ENCODE data around the gene BGLAP. TPM values are rescaled to one million over a fixed set of nuclear protein-coding genes. Genes with fewer than 3 reads are reported as not detected.

Gene BGLAP
- total RNA-seq, 4 donors from 2014 or later: 0.36 to 3.4 (median 0.69) TPM; not detected in 1

- no peak for DNase-seq (ENCODE audit: low spot score in 2 of 2)
- WGBS, 2 donors: 63 to 64% methylated on average over 2 of the region's 2 CpGs
- intact Hi-C loops (cut with DNase I; ENCODE audit: low total_unique reads): no loop called here
- no peak for TF ChIP-seq POLR2A (IDR thresholded peaks at IDR 0.05)
- TF ChIP-seq, protein P1, sequence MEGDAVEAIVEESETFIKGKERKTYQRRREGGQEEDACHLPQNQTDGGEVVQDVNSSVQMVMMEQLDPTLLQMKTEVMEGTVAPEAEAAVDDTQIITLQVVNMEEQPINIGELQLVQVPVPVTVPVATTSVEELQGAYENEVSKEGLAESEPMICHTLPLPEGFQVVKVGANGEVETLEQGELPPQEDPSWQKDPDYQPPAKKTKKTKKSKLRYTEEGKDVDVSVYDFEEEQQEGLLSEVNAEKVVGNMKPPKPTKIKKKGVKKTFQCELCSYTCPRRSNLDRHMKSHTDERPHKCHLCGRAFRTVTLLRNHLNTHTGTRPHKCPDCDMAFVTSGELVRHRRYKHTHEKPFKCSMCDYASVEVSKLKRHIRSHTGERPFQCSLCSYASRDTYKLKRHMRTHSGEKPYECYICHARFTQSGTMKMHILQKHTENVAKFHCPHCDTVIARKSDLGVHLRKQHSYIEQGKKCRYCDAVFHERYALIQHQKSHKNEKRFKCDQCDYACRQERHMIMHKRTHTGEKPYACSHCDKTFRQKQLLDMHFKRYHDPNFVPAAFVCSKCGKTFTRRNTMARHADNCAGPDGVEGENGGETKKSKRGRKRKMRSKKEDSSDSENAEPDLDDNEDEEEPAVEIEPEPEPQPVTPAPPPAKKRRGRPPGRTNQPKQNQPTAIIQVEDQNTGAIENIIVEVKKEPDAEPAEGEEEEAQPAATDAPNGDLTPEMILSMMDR (IDR thresholded peaks at IDR 0.05): no peak
- no peak overlapping the region for H3K4me3 ChIP-seq (ENCODE audit: low read depth, poor library complexity, severe bottlenecking)
These were observed 45.5 kb upstream of the BGLAP start for GRCh38 chr1:156196445-156196844.

- 85 to 89% methylated on average over 5 of the region's 5 CpGs for whole genome bisulfite sequencing, 2 donors
- intact Hi-C loops (cut with DNase I; ENCODE audit: low total_unique reads): no loop called here
These were observed 43.1 kb upstream of the BGLAP start for GRCh38 chr1:156198831-156199349.

DNA sequence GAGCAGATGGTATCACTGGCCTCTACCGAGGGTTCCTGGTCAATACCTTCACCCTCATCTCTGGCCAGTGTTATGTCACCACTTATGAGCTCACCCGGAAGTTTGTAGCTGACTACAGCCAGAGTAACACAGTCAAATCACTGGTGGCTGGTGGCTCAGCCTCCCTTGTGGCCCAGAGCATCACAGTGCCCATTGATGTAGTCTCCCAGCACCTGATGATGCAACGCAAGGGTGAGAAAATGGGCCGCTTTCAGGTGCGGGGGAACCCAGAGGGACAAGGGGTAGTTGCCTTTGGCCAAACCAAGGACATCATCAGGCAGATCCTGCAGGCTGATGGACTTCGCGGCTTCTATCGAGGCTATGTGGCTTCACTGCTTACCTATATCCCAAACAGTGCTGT lies 41.9 kb upstream of the BGLAP start:
- 95 to 98% methylated on average over 8 of the region's 8 CpGs for WGBS, 2 donors
- TF ChIP-seq, protein P1 (IDR thresholded peaks at IDR 0.05): no peak
- no peak for TF ChIP-seq POLR2A (IDR thresholded peaks at IDR 0.05)
- intact Hi-C loops (cut with DNase I; ENCODE audit: low total_unique reads): loop anchor here (10.0 kb wide), 1 partner anchor 45 kb away; the partner anchor contains the start of gene SEMA4A
- DNase-seq (ENCODE audit: low spot score in 2 of 2): no peak
- H3K4me3 ChIP-seq (ENCODE audit: low read depth, poor library complexity, severe bottlenecking): no peak overlapping the region

More at GRCh38 chr1:156198831-156199349, 43.1 kb upstream of the BGLAP start:
- TF ChIP-seq, protein P1 (IDR thresholded peaks at IDR 0.05): no peak
- TF ChIP-seq POLR2A (IDR thresholded peaks at IDR 0.05): no peak
- DNase-seq (ENCODE audit: low spot score in 2 of 2): no peak
- no peak overlapping the region for H3K4me3 ChIP-seq (ENCODE audit: low read depth, poor library complexity, severe bottlenecking)

DNA sequence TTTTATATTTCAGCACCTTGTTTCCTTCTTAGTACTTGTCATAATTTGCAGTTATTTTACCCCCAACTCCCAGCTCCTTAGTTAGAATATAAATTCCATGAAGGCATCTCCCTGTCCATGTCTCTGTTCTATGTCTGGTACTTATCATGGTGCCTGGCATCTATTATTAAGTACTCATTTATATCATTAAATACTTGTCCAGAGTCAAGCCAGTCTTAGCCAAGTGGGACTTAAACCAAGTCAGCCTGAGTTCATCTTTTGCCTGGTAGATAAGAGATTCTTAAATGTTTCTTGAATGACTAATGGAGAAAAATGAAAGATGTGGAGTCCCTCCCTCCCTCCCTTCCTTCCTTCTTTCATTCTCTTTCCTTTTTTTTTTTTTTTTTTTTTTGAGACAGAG lies 38.7 kb upstream of the BGLAP start:
- H3K4me3 ChIP-seq (ENCODE audit: low read depth, poor library complexity, severe bottlenecking): no peak overlapping the region
- no peak for DNase-seq (ENCODE audit: low spot score in 2 of 2)
- TF ChIP-seq, protein P1 (IDR thresholded peaks at IDR 0.05): no peak
- TF ChIP-seq POLR2A (IDR thresholded peaks at IDR 0.05): no peak
- intact Hi-C loops (cut with DNase I; ENCODE audit: low total_unique reads): loop anchor here (10.0 kb wide), 1 partner anchor 49 kb away; the partner anchor contains the start of gene SEMA4A

DNA sequence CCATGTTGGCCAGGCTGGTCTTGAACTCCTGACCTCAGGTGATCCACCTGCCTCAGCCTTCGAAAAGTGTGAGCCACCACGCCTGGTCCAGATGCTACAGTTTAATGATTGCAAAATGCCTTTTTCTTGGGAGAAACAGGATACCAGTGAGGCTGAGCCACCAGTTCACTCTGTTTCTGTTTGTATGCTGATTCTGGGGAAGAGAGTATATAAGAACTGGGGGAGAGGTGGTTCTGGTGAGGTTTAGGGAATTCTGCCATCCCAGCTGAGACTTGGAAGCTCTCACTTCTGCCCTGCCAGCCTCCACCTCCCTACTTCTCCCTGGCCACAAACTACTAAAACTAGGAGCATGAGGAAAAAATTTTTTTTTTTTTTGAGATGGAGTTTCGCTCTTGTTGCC lies 37.3 kb upstream of the BGLAP start:
- TF ChIP-seq, protein P1 (IDR thresholded peaks at IDR 0.05): no peak
- no peak for TF ChIP-seq POLR2A (IDR thresholded peaks at IDR 0.05)
- intact Hi-C loops (cut with DNase I; ENCODE audit: low total_unique reads): loop anchor here (10.0 kb wide), 1 partner anchor 50 kb away; the partner anchor contains the start of gene SEMA4A

GRCh38 chr1:156211243-156211642 lies 30.7 kb upstream of the BGLAP start:
- TF ChIP-seq, protein P1 (IDR thresholded peaks at IDR 0.05): no peak
- no peak for TF ChIP-seq POLR2A (IDR thresholded peaks at IDR 0.05)
- intact Hi-C loops (cut with DNase I; ENCODE audit: low total_unique reads): no loop called here
- no peak overlapping the region for H3K4me3 ChIP-seq (ENCODE audit: low read depth, poor library complexity, severe bottlenecking)
- no peak for DNase-seq (ENCODE audit: low spot score in 2 of 2)
- WGBS, 2 donors: 92 to 100% methylated on average over 3 of the region's 3 CpGs

More for the DNA sequence above, 37.3 kb upstream of the BGLAP start:
- H3K4me3 ChIP-seq (ENCODE audit: low read depth, poor library complexity, severe bottlenecking): no peak overlapping the region
- DNase-seq (ENCODE audit: low spot score in 2 of 2): no peak
- WGBS, 2 donors: 90 to 93% methylated on average over 3 of the region's 3 CpGs
